ENCODE measurements around the gene ADGRA1.

The ADGRA1 gene

DNA sequence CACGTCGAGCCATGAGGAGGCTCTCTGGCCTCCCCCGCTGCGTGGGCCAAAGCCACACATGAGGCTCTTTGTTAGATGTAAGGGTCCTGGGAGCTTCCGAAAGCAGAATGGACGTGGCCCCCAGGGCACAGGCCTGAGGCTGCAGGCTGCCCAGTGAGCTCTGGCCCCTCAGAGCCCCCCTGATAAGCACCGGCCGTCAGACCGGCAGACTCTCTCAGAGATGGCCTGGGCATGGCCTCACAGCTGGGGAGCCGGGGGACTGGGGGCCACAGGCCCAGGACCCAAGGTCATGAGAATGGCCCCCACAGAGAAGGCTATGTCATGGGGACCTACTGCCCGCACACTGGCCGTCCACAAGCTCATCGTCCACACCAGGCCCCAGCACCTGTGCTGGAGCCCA is 31.7 kb upstream of the ADGRA1 start:
- DNase-seq (ENCODE audit: low read depth): no peak

DNA sequence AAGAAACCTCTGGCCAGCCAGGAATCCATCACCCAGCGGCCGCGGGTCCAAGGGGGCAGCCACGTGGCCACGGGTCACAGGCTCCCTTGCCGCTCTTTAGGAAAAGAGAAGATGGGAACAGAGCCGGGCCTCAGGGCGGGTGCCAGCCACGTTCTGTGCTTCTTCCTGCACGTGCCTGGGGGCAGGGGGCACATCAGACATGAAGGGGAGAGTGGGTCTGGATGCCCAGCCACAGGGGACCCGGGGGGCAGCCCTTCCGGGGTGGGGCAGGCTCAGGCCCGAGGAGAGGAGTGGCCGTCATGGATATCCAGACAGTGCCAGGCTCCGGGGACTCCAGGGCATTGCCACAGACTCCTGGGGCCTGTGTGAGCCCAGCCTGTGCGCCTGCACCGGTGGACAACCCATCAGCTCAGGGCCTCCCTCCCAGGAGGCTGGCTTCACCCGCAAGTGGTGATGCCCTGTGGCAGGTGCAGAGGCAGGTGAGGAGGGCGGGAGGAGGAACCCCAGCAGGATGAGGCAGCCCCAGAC is 31.0 kb upstream of the ADGRA1 start:
- no peak for DNase-seq (ENCODE audit: low read depth)

DNA sequence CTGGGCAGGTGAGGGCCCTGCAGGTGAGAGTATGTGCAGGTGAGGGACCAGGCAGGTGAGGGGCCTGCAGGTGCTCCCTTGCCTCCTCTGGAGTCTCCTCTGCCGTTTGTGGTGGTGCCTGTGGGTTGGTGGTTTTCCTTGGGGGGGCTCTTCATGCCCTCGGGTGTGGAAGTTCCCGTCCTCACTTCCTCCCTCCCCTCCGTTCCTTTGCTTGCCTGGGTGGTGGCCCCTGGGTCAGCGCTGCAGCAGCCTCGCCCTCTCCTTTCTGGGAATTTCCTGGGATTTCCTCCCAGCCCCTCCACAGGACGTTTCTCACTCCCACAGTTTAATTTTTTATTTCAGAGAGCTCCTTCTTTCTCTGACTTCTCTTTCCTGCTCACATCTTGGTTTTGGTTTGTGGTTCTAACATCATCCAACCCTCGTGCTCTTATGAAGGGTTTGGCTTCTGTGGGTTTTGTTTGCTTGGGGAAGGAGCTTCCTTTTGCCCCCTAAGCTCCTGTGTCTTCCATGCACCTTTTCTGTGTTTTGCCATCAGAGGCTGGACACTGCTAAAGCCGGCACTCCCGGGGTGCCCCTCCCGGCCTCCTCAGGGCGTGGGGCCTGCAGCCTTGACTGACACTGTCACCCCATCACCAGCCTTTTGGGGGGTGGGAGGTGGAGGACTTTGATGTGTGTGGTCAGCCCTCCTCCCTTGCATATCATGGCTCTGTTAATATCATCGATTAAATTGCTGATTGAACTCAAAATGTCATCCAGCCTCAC is 29.2 kb upstream of the ADGRA1 start:
- DNase-seq (ENCODE audit: low read depth): no peak

DNA sequence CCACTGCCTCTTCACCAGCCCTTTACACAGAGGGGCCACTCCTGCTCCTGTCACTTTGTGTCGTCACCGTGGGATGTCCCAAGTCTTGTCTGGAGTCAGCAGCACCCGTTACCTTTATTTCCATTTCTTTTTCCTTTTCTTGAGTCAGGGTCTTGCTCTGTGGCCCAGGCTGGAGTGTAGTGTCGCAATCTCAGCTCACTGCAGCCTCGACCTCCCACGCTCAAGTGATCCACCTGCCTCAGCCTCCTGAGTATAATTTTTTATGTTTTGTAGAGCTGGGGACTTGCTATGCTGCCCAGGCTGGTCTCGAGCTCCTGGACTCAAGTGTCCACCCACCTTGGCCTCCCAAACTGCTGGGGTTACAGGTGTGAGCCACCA is 28.6 kb upstream of the ADGRA1 start:
- no peak for DNase-seq (ENCODE audit: low read depth)

DNA sequence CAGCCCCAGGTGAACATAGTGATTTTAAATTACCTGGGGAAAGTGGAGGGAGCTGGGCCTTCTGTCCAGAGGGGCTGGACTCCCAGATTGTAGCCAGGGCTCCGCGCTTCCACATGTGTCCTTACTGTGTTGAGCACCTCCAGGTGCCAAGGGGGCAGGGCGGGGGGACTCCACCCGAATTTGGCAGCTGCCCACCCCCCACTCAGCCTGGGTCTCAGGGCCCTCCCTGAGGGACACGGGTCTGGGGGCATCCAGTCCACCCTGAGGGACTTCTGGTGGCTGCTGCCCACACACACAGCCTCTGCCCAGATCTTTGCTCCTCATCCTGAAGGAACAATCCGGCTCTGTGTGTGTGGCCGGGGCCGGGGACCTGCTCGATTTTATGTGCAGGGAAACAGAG is 28.2 kb upstream of the ADGRA1 start:
- no peak for DNase-seq (ENCODE audit: low read depth)

DNA sequence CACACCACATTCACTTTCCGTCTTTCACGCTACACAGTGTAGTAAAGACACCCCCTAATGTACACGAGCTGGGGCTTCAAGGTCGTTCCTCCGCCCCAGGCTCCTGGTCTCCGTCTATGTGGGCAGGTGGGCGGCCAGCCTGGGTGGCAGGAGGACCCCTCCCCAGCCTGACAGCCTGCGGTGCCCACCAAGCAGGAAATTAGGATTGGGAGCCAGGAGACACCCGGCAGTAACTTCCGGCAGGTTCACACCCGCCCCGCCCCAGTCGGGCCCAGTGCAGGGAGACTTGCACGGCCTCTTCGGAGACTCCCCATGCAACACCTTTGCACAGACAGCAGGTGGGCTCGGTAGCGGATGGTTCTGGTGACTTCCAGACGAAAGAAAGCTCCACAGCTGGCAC is 27.7 kb upstream of the ADGRA1 start:
- no peak for DNase-seq (ENCODE audit: low read depth)

DNA sequence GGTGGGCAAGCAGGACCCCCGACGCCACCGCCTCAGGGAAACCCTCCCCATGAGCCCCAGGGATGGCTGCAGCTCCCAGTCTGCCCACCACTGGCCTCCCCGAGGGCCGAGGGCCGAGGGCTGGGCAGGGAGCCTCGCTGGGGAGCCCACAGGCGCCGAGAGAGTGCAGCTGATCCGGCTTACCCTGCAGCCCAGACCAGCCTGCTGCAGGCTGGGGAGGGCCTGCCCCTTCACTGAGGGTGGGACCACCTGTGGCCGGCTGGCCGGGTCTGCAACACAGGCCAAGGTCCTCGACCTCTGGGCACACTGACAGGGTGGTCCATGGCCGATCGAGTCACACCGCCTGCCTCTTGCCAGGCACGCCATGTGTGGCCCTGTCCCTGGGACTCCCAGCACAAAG is 27.3 kb upstream of the ADGRA1 start:
- no peak for DNase-seq (ENCODE audit: low read depth)

DNA sequence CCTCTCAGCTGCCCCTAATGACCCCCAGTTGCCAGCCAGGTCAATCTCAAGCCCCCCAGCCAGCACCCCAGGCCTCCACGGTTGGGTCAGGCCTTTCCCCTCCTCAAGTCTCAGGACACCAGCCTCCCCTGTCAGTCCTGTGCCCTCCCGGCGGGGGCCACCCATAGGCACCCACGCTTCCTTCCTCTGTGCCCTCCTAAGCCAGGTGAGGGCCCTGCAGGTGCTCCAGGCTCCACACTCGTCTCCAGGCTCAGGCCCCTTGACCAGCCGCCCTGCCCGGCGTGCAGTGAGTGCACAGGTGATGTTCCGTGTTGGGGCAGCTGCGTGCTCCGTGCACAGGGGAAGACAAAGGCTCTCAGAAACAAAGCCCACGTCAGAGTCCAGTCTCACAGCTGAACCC is 26.8 kb upstream of the ADGRA1 start:
- no peak for DNase-seq (ENCODE audit: low read depth)

DNA sequence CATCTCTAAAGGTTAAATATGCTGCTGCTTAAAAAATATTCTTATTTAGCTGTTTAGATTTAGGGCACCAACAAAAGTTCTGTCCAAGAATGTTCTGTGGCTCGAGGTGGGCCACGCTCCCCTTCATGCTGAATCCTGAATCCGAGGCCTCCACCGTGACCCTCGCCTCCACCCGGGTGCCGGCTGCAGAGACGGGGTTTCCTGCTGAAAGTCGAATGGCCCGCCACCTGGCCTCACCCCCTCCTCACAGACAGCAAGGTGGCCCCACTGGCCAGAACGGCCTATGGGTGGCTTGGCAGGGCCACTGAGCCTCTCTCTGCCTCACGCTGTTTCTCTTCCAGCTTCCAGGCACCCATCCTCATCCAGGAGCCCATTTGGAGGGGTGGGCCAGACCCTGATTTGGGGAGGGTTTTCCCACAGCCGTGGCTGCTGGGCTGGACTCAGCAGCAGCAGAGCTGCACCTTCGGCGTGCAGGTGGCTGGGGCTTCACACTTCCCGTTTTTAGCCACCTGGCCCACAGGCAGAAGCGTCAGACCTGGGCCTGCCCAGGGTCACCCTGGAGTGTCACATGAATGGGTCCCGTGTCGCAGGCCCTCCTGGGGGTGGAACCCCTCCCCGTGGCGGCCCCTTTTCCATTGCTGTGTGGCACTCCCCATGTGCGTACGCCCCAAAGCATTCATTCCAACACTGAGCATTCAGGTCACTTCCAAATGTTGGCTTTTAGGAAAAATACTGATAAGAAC is 26.3 kb upstream of the ADGRA1 start:
- DNase-seq (ENCODE audit: low read depth): no peak

DNA sequence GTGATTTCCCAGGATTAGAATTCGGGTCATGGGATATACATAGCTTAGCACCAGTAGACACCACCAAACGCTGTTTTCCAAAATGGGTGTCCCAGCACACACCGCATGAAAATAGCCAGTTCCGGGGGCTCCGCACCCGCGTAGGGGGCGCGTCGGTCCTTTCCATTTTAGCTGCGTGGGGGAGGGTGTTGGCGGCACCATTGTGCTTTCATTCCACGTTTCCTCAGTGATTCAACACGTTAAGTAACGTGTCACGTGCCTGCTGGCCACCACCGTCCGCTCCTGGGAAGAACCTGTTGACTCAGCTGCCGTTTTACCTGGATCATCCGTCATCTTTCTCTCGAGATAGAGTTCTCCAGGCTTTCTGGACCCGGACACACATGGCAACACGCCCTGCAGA is 25.6 kb upstream of the ADGRA1 start:
- DNase-seq (ENCODE audit: low read depth): no peak

DNA sequence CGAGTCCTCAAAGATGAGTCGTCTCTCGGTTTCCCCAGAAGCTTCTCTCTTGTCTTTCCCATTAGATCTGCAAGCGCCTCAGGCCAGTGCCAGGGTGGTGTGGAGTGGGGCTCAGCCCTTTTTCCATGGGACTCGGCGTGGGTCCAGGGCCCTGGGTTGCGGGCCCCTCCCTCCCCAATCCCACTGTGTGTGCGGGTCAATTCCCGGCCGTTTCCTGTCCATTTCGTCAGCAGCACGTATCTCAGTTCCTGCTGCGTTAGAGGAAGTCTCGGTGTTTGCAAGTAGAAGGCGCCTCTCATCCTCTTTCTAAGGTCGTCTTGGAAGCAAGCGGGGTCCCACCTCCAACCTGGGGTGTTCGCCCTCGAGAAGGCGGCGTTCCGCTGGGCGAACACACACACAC is 25.1 kb upstream of the ADGRA1 start:
- no peak for DNase-seq (ENCODE audit: low read depth)

DNA sequence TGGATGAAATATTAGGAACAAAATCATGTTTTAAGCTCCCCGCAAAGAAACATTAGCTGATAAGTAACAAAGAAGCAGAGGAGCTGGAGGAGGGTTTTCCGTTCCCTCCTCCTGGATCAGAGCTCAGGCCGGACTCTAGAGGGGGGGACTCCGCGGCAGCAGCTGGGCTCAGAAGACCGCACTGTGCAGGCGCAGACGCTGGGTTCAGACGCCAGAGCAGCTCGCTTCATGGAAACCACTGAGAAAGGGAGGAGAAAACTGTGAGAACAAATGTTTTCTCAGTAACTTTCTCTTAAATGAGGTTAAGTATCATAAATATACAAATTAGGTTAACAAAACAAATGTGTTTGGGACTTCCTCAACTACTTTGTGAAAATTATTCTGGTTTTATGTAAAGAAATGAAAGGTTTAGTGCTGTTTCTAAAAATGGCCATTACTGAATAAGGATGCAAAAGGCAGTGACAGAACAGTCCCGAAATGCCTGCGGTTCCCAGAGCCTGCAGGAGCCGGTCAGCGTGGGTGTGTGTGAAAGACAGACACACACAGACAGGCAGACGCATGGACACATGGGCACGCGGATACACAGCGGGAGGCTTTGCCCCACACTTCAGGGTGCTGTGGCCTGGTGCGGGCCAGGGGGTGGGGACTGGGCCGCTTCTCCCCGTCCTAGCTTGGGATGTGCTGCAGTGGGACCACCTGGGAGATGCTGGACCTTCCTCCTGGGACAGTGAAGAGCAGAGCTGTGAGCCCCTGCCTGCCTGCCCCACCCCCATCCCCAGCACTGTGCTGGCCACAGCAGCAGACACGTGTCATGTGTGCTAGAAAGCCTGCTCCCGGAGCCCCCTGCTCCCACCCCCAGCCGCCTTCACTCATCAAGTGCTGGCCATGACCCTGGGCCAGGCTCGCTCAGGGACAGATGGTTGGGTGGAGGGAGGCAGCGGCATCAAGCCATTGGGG is 20.3 kb upstream of the ADGRA1 start:
- DNase-seq (ENCODE audit: low read depth): no peak

DNA sequence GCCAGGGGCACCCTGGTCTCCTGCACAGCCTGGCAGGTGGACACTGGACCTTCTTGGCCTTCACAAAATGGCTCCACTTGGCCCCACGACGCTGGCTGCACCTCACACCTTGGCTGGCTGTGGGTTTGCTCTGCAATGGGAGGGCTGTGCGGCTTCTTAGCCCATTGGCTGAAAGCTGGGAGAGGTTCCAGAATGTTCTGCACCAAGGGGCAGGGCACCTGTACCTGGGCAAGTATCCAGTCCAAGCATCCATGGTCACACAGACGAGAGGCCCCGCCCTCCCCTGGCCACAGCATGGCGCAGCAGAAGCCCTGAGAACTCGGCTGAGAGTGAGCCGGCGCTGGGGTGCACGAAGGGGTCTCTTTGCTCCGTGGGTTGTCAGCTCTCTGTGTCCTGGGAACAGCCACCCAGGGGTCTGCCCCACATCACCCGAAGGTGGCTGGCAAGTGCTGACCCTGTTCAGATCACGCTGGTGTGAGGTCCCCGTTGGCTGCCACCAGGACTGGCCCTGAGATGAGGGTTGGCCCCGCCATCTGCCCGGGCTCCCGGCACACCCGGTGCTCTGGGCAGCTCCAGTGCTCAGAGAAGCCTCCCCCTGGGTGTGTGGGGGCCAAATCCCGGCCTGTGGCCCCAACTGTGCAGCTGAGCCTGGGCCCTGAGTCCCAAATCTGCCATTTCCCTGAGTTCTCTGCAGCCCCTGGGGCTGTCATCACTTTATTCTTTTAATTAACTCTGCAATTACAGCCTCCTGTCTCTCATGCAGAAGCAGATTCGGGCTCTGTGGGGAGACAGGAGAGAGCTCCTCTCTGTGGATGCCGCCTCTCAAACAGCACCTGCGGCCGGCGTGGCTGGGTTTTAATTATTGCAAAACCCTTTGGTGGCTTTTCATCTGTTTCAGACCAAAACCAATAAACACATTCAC is 19.4 kb upstream of the ADGRA1 start:
- DNase-seq (ENCODE audit: low read depth): no peak

DNA sequence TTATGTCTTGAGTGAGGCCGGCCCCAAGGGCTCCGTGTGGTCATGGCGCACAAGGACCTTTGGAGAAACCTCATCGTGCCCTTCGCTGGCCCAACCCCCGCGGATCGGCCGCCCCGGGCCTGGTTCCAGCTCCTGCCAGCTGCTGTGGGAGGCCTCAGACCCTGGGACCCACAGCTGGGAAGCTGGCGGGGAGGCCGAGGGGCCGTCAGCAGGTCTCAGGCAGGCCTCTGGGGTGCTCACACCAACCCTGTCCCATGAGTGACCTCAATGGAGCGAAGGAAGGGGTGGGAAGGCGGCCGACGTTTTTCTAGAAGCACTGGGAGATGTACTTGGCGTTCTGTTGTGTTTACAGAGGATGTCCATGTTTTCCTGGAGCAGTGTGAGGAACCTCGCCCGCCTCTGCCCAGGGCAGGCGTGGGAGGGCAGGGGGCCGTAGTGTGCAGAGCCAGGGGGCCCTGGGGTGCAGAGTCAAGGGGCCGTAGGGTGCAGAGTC is 18.6 kb upstream of the ADGRA1 start:
- no peak for DNase-seq (ENCODE audit: low read depth)

DNA sequence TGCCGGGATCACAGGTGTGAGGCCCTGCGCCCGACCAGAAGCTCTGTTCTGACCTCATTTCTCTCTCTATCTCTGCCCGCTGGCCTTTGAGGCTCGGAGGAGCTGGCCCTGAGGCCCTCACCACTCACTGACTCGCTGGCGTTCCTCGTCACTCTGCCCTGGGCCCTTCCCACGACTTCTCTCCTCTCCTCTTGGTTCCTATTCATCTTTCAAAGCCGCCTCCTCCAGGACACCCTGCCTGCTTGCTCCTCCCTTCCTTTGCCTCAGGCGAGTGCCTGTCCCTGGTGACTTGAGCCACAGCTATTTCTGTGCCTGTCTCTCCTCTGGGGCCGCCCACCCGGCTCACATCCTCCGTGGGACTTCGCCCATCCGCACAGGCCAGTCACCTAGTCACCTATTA is 17.3 kb upstream of the ADGRA1 start:
- no peak for DNase-seq (ENCODE audit: low read depth)

DNA sequence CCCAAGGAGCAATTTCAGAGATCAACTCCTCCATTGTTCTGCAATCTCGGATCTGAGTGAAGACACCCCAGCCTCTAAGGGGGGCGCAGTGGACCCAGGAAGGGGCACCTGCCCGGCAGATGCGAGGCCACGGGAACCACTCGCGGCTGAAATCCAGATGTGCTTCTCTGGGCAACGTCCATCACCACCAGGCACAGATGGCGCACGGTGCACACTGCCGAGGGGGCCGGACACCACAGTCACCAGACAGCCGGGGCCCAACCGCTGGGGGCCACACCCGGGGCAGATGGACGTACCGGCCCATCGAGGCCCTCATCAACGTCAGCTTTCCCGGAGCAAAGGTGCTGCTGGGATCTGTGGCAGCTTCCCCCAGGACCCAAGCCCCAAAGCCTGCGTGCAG is 16.9 kb upstream of the ADGRA1 start:
- no peak for DNase-seq (ENCODE audit: low read depth)

DNA sequence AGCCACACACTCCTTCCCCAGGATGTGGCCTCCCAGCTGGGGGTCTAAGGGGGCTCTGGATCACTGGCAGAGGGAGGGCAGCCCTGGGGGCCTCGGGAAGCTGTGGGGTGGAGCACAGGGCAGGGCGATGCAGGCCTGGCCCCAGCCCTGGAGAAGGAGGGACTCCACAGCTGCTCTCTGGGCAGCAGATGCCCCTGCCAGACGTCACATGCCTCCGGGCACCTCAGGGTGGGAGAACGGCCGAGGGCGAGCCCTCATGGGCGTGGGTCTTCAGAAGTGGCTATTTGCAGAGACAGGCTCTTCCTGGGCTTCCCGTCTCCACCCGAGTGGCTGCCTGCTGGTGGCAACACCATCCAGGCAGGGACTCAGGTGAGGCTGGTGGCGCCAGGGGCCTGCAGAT is 16.0 kb upstream of the ADGRA1 start:
- no peak for DNase-seq (ENCODE audit: low read depth)

DNA sequence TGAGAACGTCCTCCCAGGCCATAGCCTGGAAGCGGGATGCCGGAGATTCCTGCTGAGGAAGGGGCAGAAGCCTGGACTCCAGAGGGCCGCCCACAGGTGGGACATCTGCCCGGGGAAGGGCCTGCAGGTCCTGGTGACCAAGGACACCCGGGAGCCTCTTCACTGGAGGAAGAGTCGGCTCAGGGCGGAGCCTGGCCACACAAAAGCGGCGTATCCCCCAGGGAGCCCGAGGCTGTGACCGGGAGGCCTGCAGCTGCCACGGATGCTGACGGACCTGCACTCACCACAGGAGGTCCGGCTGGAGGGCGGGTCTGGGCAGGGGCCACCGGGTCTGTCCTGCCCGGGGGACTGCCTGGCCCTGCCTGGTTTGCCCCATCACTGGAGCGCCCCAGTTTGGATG is 15.5 kb upstream of the ADGRA1 start:
- DNase-seq (ENCODE audit: low read depth): no peak

DNA sequence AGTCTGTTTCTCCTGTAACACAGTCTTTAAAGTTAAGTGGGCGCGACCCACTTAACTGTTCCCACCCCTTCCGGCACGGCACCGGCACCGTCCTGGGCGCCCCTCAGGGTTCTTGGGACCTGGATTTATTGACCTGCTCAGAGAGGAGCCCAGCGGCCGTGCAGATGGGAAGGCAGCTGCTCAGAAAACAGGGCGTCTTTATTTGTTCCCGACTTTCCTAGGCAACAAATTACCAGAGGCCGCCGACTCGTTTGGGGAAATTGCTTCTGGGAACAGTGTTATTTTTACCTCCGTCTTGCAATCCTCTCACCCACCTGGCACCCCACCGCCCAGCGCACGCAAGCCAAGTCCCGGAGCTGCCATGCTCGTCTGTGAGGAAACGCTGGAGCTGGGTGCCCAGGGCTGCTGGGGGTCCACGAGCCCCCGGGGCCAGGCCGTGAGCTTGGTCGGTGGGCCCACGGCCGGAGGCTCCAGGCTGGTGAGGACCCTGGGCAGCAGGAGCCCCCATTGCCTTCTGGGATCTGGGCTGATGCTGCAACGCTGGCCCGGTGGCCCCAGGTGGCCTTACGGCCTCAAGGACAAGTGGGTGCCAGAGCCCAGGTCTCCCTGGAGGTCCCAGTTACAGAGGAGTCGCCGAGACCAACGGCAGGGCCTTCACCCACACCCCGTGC is 14.9 kb upstream of the ADGRA1 start:
- no peak for DNase-seq (ENCODE audit: low read depth)

DNA sequence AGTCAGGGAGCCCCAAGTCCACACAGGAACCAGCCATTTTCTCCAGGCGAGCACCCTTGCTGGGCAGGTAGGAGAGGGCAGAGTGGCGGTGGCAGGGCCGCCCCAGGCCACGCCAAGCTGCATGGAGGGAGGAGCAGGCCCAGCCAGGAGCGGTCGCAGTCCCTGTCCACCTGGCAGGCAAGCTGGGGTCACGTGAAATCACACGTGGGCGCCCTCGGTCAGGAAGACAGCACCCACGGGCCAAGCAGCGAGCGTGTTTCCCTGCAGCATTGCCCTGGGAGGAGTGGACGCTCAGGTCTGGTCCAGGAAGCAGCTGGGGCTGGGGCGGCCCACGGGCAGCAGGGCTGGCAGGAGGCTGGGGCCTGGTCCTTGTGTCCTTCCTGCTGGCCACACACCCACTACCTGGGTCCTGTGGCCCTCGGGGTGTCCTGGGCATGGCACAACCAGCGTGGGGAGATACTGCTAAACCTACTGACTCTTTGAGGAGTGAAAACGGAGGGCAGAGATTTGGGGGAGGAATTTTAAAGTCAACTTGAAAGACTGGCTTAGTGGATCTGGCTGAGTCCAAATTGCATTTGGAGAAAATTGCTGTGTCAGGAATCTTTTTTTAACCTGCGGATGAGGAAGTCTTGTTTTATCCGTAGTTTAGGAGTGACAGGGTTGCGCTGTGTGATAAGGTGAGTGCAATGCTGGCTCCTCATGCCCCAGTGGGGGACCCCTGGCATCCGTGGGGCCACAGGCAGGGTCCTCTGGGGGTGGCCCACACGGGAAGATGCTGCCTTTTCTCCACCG is 12.2 kb upstream of the ADGRA1 start:
- DNase-seq (ENCODE audit: low read depth): no peak
